Mucosa of rectum (tissue), 2 donors: Measurements from ENCODE around the gene ZNF774.
A peak's percentile ranks its signal among the peaks of the same experiment; 100 is the strongest.

ENCODE experiments used
- H3K27ac ChIP-seq, 2 donors: one replicate each; pipeline ENCODE4 v1.7.0; 2013; ENCODE audit warnings: inconsistent platforms in 2 of 2, low read depth in 2 of 2, low read length in 2 of 2
- H3K27me3 ChIP-seq, 2 donors: one replicate each; pipeline ENCODE4 v1.7.0; 2013; ENCODE audit warnings: low read length in 2 of 2; ENCODE audit not compliant: control insufficient read depth in 2 of 2, insufficient read depth in 2 of 2
- H3K36me3 ChIP-seq, 2 donors: one replicate each; pipeline ENCODE4 v1.7.0; 2013; ENCODE audit warnings: low read length in 2 of 2; ENCODE audit not compliant: control insufficient read depth in 2 of 2, insufficient read depth in 2 of 2
- H3K4me1 ChIP-seq, 2 donors: one replicate each; pipeline ENCODE4 v1.7.0; 2013; ENCODE audit warnings: low read length in 2 of 2, mild to moderate bottlenecking in 1 of 2; ENCODE audit not compliant: control insufficient read depth in 2 of 2, insufficient read depth in 2 of 2
- H3K4me3 ChIP-seq, 2 donors: one replicate each; pipeline ENCODE4 v1.7.0; 2013; ENCODE audit warnings: low read length in 2 of 2
- H3K9ac ChIP-seq, 2 donors: one replicate each; pipeline ENCODE4 v1.7.0; 2013; ENCODE audit warnings: low read length in 2 of 2, low read depth in 1 of 2, mild to moderate bottlenecking in 1 of 2
- H3K9me3 ChIP-seq, 2 donors: one replicate each; pipeline ENCODE4 v1.7.0; 2013; ENCODE audit warnings: low read length in 2 of 2; ENCODE audit not compliant: control insufficient read depth in 2 of 2
- donor health status: healthy.
- donor health status: Normal muscosa, but diverticular disease.

ZNF774 gene

GRCh38 chr15:90320885-90321278, 31.2 kb upstream of the ZNF774 start:
- Histone ChIP-seq H3K9ac (no peak overlapping the region), H3K4me1 (peaks cover 2 to 10% of the 10 kb centered on the region in 2 donors), H3K36me3 (no peaks in the 10 kb centered on the region), H3K27ac (no peak overlapping the region), H3K9me3 (no peaks in the 10 kb centered on the region), H3K4me3 (no peak overlapping the region), H3K27me3 (no peaks in the 10 kb centered on the region)

GRCh38 chr15:90322538-90322937, 29.5 kb upstream of the ZNF774 start:
- H3K9ac ChIP-seq, result no peak overlapping the region
- H3K9me3 ChIP-seq, result no peaks in the 10 kb centered on the region
- no peak overlapping the region for H3K4me3 ChIP-seq
- H3K36me3 ChIP-seq, result no peaks in the 10 kb centered on the region
- H3K27me3 ChIP-seq, result no peaks in the 10 kb centered on the region
- H3K27ac ChIP-seq, result no peak overlapping the region
- peaks cover 2 to 6% of the 10 kb centered on the region in 2 donors for H3K4me1 ChIP-seq

- Histone ChIP-seq H3K4me3 (no peak overlapping the region), H3K4me1 (no peaks in the 10 kb centered on the region), H3K9ac (no peak overlapping the region), H3K27ac (no peak overlapping the region), H3K9me3 (no peaks in the 10 kb centered on the region), H3K27me3 (no peaks in the 10 kb centered on the region), H3K36me3 (no peaks in the 10 kb centered on the region)
Observed at GRCh38 chr15:90325726-90326125, 26.4 kb upstream of the ZNF774 start.

- Histone ChIP-seq H3K9ac (no peak overlapping the region), H3K4me1 (peaks cover 0 to 5% of the 10 kb centered on the region in 2 donors), H3K36me3 (no peaks in the 10 kb centered on the region), H3K4me3 (no peak overlapping the region), H3K27ac (no peak overlapping the region), H3K27me3 (no peaks in the 10 kb centered on the region), H3K9me3 (no peaks in the 10 kb centered on the region)
Observed at GRCh38 chr15:90326441-90326840, 25.6 kb upstream of the ZNF774 start.

GRCh38 chr15:90327311-90327710, 24.8 kb upstream of the ZNF774 start:
- H3K4me3 ChIP-seq, result no peak overlapping the region
- no peaks in the 10 kb centered on the region for H3K36me3 ChIP-seq
- peaks cover 0 to 5% of the 10 kb centered on the region in 2 donors for H3K4me1 ChIP-seq
- no peak overlapping the region for H3K27ac ChIP-seq
- no peak overlapping the region for H3K9ac ChIP-seq
- no peaks in the 10 kb centered on the region for H3K27me3 ChIP-seq
- H3K9me3 ChIP-seq, result no peaks in the 10 kb centered on the region

GRCh38 chr15:90334304-90334731, 17.8 kb upstream of the ZNF774 start:
- Histone ChIP-seq H3K36me3 (no peaks in the 10 kb centered on the region), H3K27ac (peak overlapping the region; percentile 39 to 64), H3K27me3 (no peaks in the 10 kb centered on the region), H3K4me3 (no peak overlapping the region), H3K4me1 (peaks cover 6 to 14% of the 10 kb centered on the region in 2 donors), H3K9ac (no peak overlapping the region), H3K9me3 (no peaks in the 10 kb centered on the region)

- H3K36me3 ChIP-seq, result no peaks in the 10 kb centered on the region
- H3K4me3 ChIP-seq, result no peak overlapping the region
- peaks cover 6 to 14% of the 10 kb centered on the region in 2 donors for H3K4me1 ChIP-seq
- H3K9me3 ChIP-seq, result no peaks in the 10 kb centered on the region
- no peak overlapping the region for H3K9ac ChIP-seq
- peak overlapping the region in 1 of 2 donors; percentile 50 for H3K27ac ChIP-seq
- no peaks in the 10 kb centered on the region for H3K27me3 ChIP-seq
Observed at GRCh38 chr15:90336705-90337141, 15.4 kb upstream of the ZNF774 start.

GRCh38 chr15:90337256-90337655, 14.8 kb upstream of the ZNF774 start:
- Histone ChIP-seq H3K27ac (peak overlapping the region in 1 of 2 donors; percentile 50), H3K36me3 (no peaks in the 10 kb centered on the region), H3K4me3 (no peak overlapping the region), H3K9ac (no peak overlapping the region), H3K4me1 (peaks cover 6 to 14% of the 10 kb centered on the region in 2 donors), H3K9me3 (no peaks in the 10 kb centered on the region), H3K27me3 (no peaks in the 10 kb centered on the region)

- H3K27me3 ChIP-seq, result no peaks in the 10 kb centered on the region
- no peak overlapping the region for H3K27ac ChIP-seq
- H3K36me3 ChIP-seq, result no peaks in the 10 kb centered on the region
- no peak overlapping the region for H3K9ac ChIP-seq
- no peaks in the 10 kb centered on the region for H3K9me3 ChIP-seq
- H3K4me1 ChIP-seq, result peaks cover 5 to 11% of the 10 kb centered on the region in 2 donors
- no peak overlapping the region for H3K4me3 ChIP-seq
Observed at GRCh38 chr15:90338532-90338931, 13.6 kb upstream of the ZNF774 start.

GRCh38 chr15:90340345-90340744, 11.7 kb upstream of the ZNF774 start:
- H3K9ac ChIP-seq, result no peak overlapping the region
- H3K27me3 ChIP-seq, result no peaks in the 10 kb centered on the region
- H3K36me3 ChIP-seq, result no peaks in the 10 kb centered on the region

GRCh38 chr15:90343302-90343790, 8.7 kb upstream of the ZNF774 start:
- Histone ChIP-seq H3K36me3 (no peaks in the 10 kb centered on the region), H3K9ac (no peak overlapping the region), H3K27ac (no peak overlapping the region), H3K4me1 (peaks cover 0 to 7% of the 10 kb centered on the region in 2 donors), H3K9me3 (no peaks in the 10 kb centered on the region), H3K4me3 (no peak overlapping the region), H3K27me3 (no peaks in the 10 kb centered on the region)

More at GRCh38 chr15:90340345-90340744, 11.7 kb upstream of the ZNF774 start:
- Histone ChIP-seq H3K4me1 (peaks cover 0 to 7% of the 10 kb centered on the region in 2 donors), H3K27ac (no peak overlapping the region), H3K9me3 (no peaks in the 10 kb centered on the region), H3K4me3 (no peak overlapping the region)
